Kidney (tissue), 14 donors: ENCODE data around the gene RAB3D. TPM values are rescaled to one million over a fixed set of nuclear protein-coding genes. Genes with fewer than 3 reads are reported as not detected.

Experiments
- DNase-seq, 5 donors: peaks; one replicate each; pipeline ENCODE4 v3.0.0-alpha.2; 2013 to 2020
- FAIRE-seq: peaks from 2 replicates; lab custom pipeline; 2012; peaks lifted over from hg19 to GRCh38; lab: Jason Lieb, UNC
- H3K27ac ChIP-seq, 2 donors: one replicate each; pipeline ENCODE4 v1.7.0; 2013; ENCODE audit warnings: low read depth in 2 of 2, low read length in 2 of 2, inconsistent platforms in 1 of 2
- H3K27me3 ChIP-seq: one replicate; pipeline ENCODE4 v1.7.1; 2013; ENCODE audit warnings: low read length, inconsistent platforms; ENCODE audit not compliant: control insufficient read depth, insufficient read depth
- H3K36me3 ChIP-seq, 3 donors: one replicate each; pipeline versions ENCODE4 v1.7.0 to v1.7.1; 2013; ENCODE audit warnings: low read length in 3 of 3, control low read depth in 1 of 3, inconsistent platforms in 1 of 3; ENCODE audit not compliant: insufficient read depth in 3 of 3, control insufficient read depth in 2 of 3
- H3K4me1 ChIP-seq, 3 donors: one replicate each; pipeline versions ENCODE4 v1.7.0 to v1.7.1; 2013; ENCODE audit warnings: low read length in 3 of 3, inconsistent platforms in 1 of 3, low read depth in 1 of 3; ENCODE audit not compliant: control insufficient read depth in 2 of 3, insufficient read depth in 2 of 3
- H3K4me3 ChIP-seq, 3 donors: one replicate each; pipeline versions ENCODE4 v1.7.0 to v1.8.1; 2013; ENCODE audit warnings: low read length in 3 of 3, control low read depth in 1 of 3, inconsistent platforms in 1 of 3
- H3K9ac ChIP-seq, 3 donors: one replicate each; pipeline versions ENCODE4 v1.7.0 to v1.7.1; 2013; ENCODE audit warnings: low read length in 3 of 3, control low read depth in 1 of 3, inconsistent platforms in 1 of 3
- H3K9me3 ChIP-seq, 3 donors: one replicate each; pipeline versions ENCODE4 v1.7.0 to v1.7.1; 2013; ENCODE audit warnings: low read length in 3 of 3, control low read depth in 1 of 3, inconsistent platforms in 1 of 3; ENCODE audit not compliant: control insufficient read depth in 2 of 3, insufficient read depth in 1 of 3
- CTCF ChIP-seq: IDR thresholded peaks from 3 replicates; pipeline ENCODE4 v1.5.1; 2012; ENCODE audit warnings: mild to moderate bottlenecking, moderate library complexity, borderline replicate concordance; ENCODE audit not compliant: insufficient read depth; ENCODE audit errors: extremely low read depth
- intact Hi-C: fragments of 100-400 bp; cut with DNase I; formaldehyde crosslinking; loops from one replicate; pipeline ENCODE4 v1.11.1; 2022
- polyA plus RNA-seq: library from polyadenylated mRNA; stranded (reverse); fragments of 350-450 nt; fragmentation: Illumina TruSeq; extraction: RNeasy Lipid Tissue Mini Kit (QIAGEN cat#74804); gene quantifications from one replicate; pipeline ENCODE4 v1.2.3, GENCODE V29; 2014; ENCODE audit warnings: low read depth, low replicate concordance; ENCODE audit not compliant: insufficient read depth
- total RNA-seq: library from RNA; stranded (reverse); fragmentation: NEBNext Ultra II Directional; extraction: Animal tissue kit (Norgen Biotek cat#: 25700); gene quantifications from one replicate; pipeline ENCODE4 v1.2.1, GENCODE V29; 2021
- donor health status: control.
- donor health status: control.
- donor health status: control.
- donor health status: control.
- donor health status: control.
- donor health status: DM: yes; HTN: yes; CAD: no.
- donor health status: Normal renal cell carcinoma (clear cell type).

The RAB3D gene
- total and polyA plus RNA-seq, 2 donors from 2014 or later = 8.3 to 80.4 TPM

- DNase-seq (peak in 4 of 5 donors; percentile 71 to 81 (median 77)), FAIRE-seq (no peak)
- intact Hi-C loops = no loop called here
- TF ChIP-seq CTCF = no peak
- Histone ChIP-seq H3K4me1 (peaks cover 0 to 23% (median 0%) of the 10 kb centered on the region in 3 donors), H3K36me3 (no peaks in the 10 kb centered on the region), H3K27me3 (no peaks in the 10 kb centered on the region), H3K9me3 (no peaks in the 10 kb centered on the region), H3K4me3 (no peak overlapping the region), H3K27ac (no peak overlapping the region), H3K9ac (no peak overlapping the region)
Measured at GRCh38 chr19:11373166-11373884, 33.9 kb upstream of the RAB3D start.

GRCh38 chr19:11370744-11371143 is 31.3 kb upstream of the RAB3D start:
- no peak for TF ChIP-seq CTCF
- intact Hi-C loops = no loop called here
- DNase-seq (no peak), FAIRE-seq (no peak)
- no peak overlapping the region for H3K9ac ChIP-seq
- H3K27me3 ChIP-seq = no peaks in the 10 kb centered on the region
- H3K4me3 ChIP-seq = no peak overlapping the region
- H3K27ac ChIP-seq = no peak overlapping the region
- peaks cover 0 to 12% (median 0%) of the 10 kb centered on the region in 3 donors for H3K4me1 ChIP-seq
- H3K9me3 ChIP-seq = no peaks in the 10 kb centered on the region
- no peaks in the 10 kb centered on the region for H3K36me3 ChIP-seq

GRCh38 chr19:11367528-11367927 is 28.1 kb upstream of the RAB3D start:
- FAIRE-seq = no peak
- no peaks in the 10 kb centered on the region for H3K9me3 ChIP-seq
- DNase-seq = no peak

More at GRCh38 chr19:11367528-11367927, 28.1 kb upstream of the RAB3D start:
- TF ChIP-seq CTCF = no peak
- Histone ChIP-seq H3K27me3 (no peaks in the 10 kb centered on the region), H3K9ac (no peak overlapping the region), H3K4me3 (no peak overlapping the region), H3K36me3 (no peaks in the 10 kb centered on the region), H3K4me1 (no peaks in the 10 kb centered on the region), H3K27ac (no peak overlapping the region)
- intact Hi-C loops = no loop called here
